Right atrium auricular region (tissue), 2 donors: ENCODE results near the gene MAP1A. TPM values are rescaled to one million over a fixed set of nuclear protein-coding genes. Genes with fewer than 3 reads are reported as not detected.

Experiments
- DNase-seq: peaks from one replicate; pipeline ENCODE4 v3.0.0-alpha.2; 2019; ENCODE audit warnings: low spot score
- H3K27ac ChIP-seq, 2 donors: fragments of 200-600 bp; sonication (generic); 1 replicate in 1 of 2; 2 replicates in 1 of 2; pipeline ENCODE4 v1.5.1; 2016 to 2019
- H3K27me3 ChIP-seq, 2 donors: fragments of 200-600 bp; sonication (generic); one replicate each; pipeline versions ENCODE4 v1.5.1 to v1.6.0; 2017 to 2019
- H3K36me3 ChIP-seq: fragments of 200-600 bp; sonication (generic); one replicate; pipeline ENCODE4 v1.5.1; 2016
- H3K4me1 ChIP-seq, 2 donors: fragments of 200-600 bp; sonication (generic); one replicate each; pipeline versions ENCODE4 v1.5.1 to v1.6.0; 2017 to 2019
- H3K4me3 ChIP-seq, 2 donors: fragments of 200-600 bp; sonication (generic); 1 replicate in 1 of 2; 2 replicates in 1 of 2; pipeline ENCODE4 v1.5.1; 2017 to 2019; ENCODE audit warnings: mild to moderate bottlenecking in 1 of 2, moderate library complexity in 1 of 2
- H3K9me3 ChIP-seq, 2 donors: fragments of 200-600 bp; sonication (generic); one replicate each; pipeline ENCODE4 v1.5.1; 2019
- CTCF ChIP-seq, 2 donors: fragments of 200-600 bp; sonication (generic); IDR thresholded peaks; one replicate each; pipeline ENCODE4 v1.5.1; 2019; ENCODE audit warnings: antibody characterized with exemption in 2 of 2
- total RNA-seq, 2 donors: library from RNA; depleted of rRNA; stranded (reverse); fragments of >200 nt; gene quantifications; one replicate each; pipeline ENCODE4 v1.1.0, GENCODE V29; 2016

The MAP1A gene
- total RNA-seq, 2 donors from 2014 or later: 39.3 to 52.7 TPM

- TF ChIP-seq CTCF (IDR thresholded peaks at IDR 0.05): no peak
- peaks cover 29% of the 10 kb centered on the region for H3K36me3 ChIP-seq
- H3K27me3 ChIP-seq: no peaks in the 10 kb centered on the region
- H3K9me3 ChIP-seq: no peaks in the 10 kb centered on the region
- H3K4me1 ChIP-seq: peaks cover 0 to 47% of the 10 kb centered on the region in 2 donors
- H3K4me3 ChIP-seq: peak overlapping the region; percentile 53 to 60
- peak overlapping the region; percentile 85 to 86 for H3K27ac ChIP-seq
- DNase-seq: peak; percentile 59
Observed at GRCh38 chr15:43518197-43518761, 871 bp downstream of the MAP1A start.

GRCh38 chr15:43519196-43519595, 1.8 kb downstream of the MAP1A start:
- TF ChIP-seq CTCF (IDR thresholded peaks at IDR 0.05): no peak
- DNase-seq: no peak
- H3K9me3 ChIP-seq: no peaks in the 10 kb centered on the region
- peak overlapping the region; percentile 85 to 86 for H3K27ac ChIP-seq
- no peaks in the 10 kb centered on the region for H3K27me3 ChIP-seq
- H3K4me3 ChIP-seq: peak overlapping the region in 1 of 2 donors; percentile 60
- peaks cover 0 to 46% of the 10 kb centered on the region in 2 donors for H3K4me1 ChIP-seq
- H3K36me3 ChIP-seq: peaks cover 38% of the 10 kb centered on the region

DNA sequence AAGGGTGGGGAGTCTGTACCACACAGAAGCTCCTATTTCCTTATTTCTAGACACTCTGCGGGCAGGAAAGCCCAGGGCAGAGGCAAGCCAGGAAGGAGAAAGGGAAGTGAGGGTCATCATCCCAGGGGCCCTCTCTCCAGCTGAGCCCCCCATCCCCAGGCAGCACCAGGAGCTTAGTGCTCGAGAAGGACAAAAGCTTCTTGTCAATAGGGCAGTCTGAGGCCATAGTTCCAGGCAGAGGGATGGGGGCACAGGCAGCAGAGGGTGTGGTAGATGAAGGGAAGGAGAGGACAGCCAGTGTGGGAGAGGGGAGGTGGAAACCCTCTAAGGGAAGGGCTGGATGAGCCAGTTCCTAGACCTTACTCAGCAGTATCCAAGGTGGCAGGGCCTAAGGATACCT, 2.7 kb downstream of the MAP1A start:
- H3K36me3 ChIP-seq: peaks cover 48% of the 10 kb centered on the region
- no peaks in the 10 kb centered on the region for H3K9me3 ChIP-seq
- TF ChIP-seq CTCF (IDR thresholded peaks at IDR 0.05): no peak
- no peak overlapping the region for H3K27ac ChIP-seq
- H3K27me3 ChIP-seq: no peaks in the 10 kb centered on the region
- H3K4me1 ChIP-seq: peaks cover 0 to 38% of the 10 kb centered on the region in 2 donors
- DNase-seq: peak; percentile 38
- H3K4me3 ChIP-seq: no peak overlapping the region

- Histone ChIP-seq H3K27me3 (no peaks in the 10 kb centered on the region), H3K27ac (no peak overlapping the region), H3K36me3 (peaks cover 50% of the 10 kb centered on the region), H3K4me3 (no peak overlapping the region), H3K4me1 (peaks cover 0 to 25% of the 10 kb centered on the region in 2 donors), H3K9me3 (no peaks in the 10 kb centered on the region)
- no peak for TF ChIP-seq CTCF (IDR thresholded peaks at IDR 0.05)
- DNase-seq: no peak
Observed at GRCh38 chr15:43521419-43521818, 4.0 kb downstream of the MAP1A start.

- no peak for DNase-seq
- Histone ChIP-seq H3K36me3 (peaks cover 50% of the 10 kb centered on the region), H3K27ac (no peak overlapping the region), H3K4me1 (peaks cover 0 to 16% of the 10 kb centered on the region in 2 donors), H3K4me3 (no peak overlapping the region), H3K27me3 (no peaks in the 10 kb centered on the region), H3K9me3 (no peaks in the 10 kb centered on the region)
- no peak for TF ChIP-seq CTCF (IDR thresholded peaks at IDR 0.05)
Observed at GRCh38 chr15:43522247-43522646, 4.8 kb downstream of the MAP1A start.

DNA sequence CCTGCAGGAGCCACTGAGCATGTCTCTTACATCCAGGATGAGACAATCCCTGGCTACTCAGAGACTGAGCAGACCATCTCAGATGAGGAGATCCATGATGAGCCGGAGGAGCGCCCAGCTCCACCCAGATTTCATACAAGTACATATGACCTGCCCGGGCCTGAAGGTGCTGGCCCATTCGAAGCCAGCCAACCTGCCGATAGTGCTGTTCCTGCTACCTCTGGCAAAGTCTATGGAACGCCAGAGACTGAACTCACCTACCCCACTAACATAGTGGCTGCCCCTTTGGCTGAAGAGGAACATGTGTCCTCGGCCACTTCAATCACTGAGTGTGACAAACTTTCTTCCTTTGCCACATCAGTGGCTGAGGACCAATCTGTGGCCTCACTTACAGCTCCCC, 6.2 kb downstream of the MAP1A start:
- DNase-seq: no peak
- Histone ChIP-seq H3K4me3 (no peak overlapping the region), H3K4me1 (peaks cover 0 to 8% of the 10 kb centered on the region in 2 donors), H3K36me3 (peaks cover 50% of the 10 kb centered on the region), H3K9me3 (no peaks in the 10 kb centered on the region), H3K27ac (no peak overlapping the region), H3K27me3 (no peaks in the 10 kb centered on the region)
- TF ChIP-seq CTCF (IDR thresholded peaks at IDR 0.05): no peak
